ENCODE data around the gene CACNA2D1.
"Not testable (repeated sequence)": the region's sequence is repeated elsewhere in the genome, so short reads cannot be mapped to it uniquely, and the experiment has no call there.

Gene CACNA2D1

GRCh38 chr7:82434275-82435022 lies 9.1 kb downstream of the CACNA2D1 start:
- no peak for DNase-seq (ENCODE audit: low read depth)

GRCh38 chr7:82433507-82433906 lies 10.1 kb downstream of the CACNA2D1 start:
- no peak for DNase-seq (ENCODE audit: low read depth)

GRCh38 chr7:82432743-82433142 lies 10.8 kb downstream of the CACNA2D1 start:
- not testable (repeated sequence) for DNase-seq (ENCODE audit: low read depth)

GRCh38 chr7:82430500-82431465 lies 12.8 kb downstream of the CACNA2D1 start:
- DNase-seq (ENCODE audit: low read depth) = no peak

- DNase-seq (ENCODE audit: low read depth) = no peak
Observed at GRCh38 chr7:82429408-82429807, 14.2 kb downstream of the CACNA2D1 start.

GRCh38 chr7:82428186-82428961 lies 15.2 kb downstream of the CACNA2D1 start:
- DNase-seq (ENCODE audit: low read depth) = no peak

- DNase-seq (ENCODE audit: low read depth) = no peak
Observed at GRCh38 chr7:82423446-82423845, 20.1 kb downstream of the CACNA2D1 start.

GRCh38 chr7:82419200-82419599 lies 24.4 kb downstream of the CACNA2D1 start:
- no peak for DNase-seq (ENCODE audit: low read depth)

GRCh38 chr7:82417898-82418297 lies 25.7 kb downstream of the CACNA2D1 start:
- no peak for DNase-seq (ENCODE audit: low read depth)

- DNase-seq (ENCODE audit: low read depth) = no peak
Observed at GRCh38 chr7:82416402-82416801, 27.2 kb downstream of the CACNA2D1 start.

- no peak for DNase-seq (ENCODE audit: low read depth)
Observed at GRCh38 chr7:82414389-82414788, 29.2 kb downstream of the CACNA2D1 start.

GRCh38 chr7:82413237-82413636 lies 30.3 kb downstream of the CACNA2D1 start:
- no peak for DNase-seq (ENCODE audit: low read depth)

GRCh38 chr7:82411732-82412131 lies 31.8 kb downstream of the CACNA2D1 start:
- DNase-seq (ENCODE audit: low read depth) = no peak

- DNase-seq (ENCODE audit: low read depth) = no peak
Observed at GRCh38 chr7:82410461-82410860, 33.1 kb downstream of the CACNA2D1 start.

- DNase-seq (ENCODE audit: low read depth) = no peak
Observed at GRCh38 chr7:82406937-82407336, 36.6 kb downstream of the CACNA2D1 start.

GRCh38 chr7:82405301-82405700 lies 38.3 kb downstream of the CACNA2D1 start:
- DNase-seq (ENCODE audit: low read depth) = no peak

- DNase-seq (ENCODE audit: low read depth) = no peak
Observed at GRCh38 chr7:82404652-82405051, 38.9 kb downstream of the CACNA2D1 start.

- no peak for DNase-seq (ENCODE audit: low read depth)
Observed at GRCh38 chr7:82404094-82404493, 39.5 kb downstream of the CACNA2D1 start.

GRCh38 chr7:82397879-82398524 lies 45.6 kb downstream of the CACNA2D1 start:
- DNase-seq (ENCODE audit: low read depth) = no peak

GRCh38 chr7:82396343-82396742 lies 47.2 kb downstream of the CACNA2D1 start:
- DNase-seq (ENCODE audit: low read depth) = no peak

GRCh38 chr7:82395147-82395546 lies 48.4 kb downstream of the CACNA2D1 start:
- DNase-seq (ENCODE audit: low read depth) = no peak

- no peak for DNase-seq (ENCODE audit: low read depth)
Observed at GRCh38 chr7:82393840-82394220, 49.7 kb downstream of the CACNA2D1 start.
